GM12878 (cell line): ENCODE results near the gene NCS1. TPM values are rescaled to one million over a fixed set of nuclear protein-coding genes. Genes with fewer than 3 reads are reported as not detected.

ENCODE experiments used
- CEBPB ChIP-seq, 2 experiments: fragments of 150-350 bp in 1 of 2; IDR thresholded peaks; 2 replicates each; pipeline ENCODE4 v1.6.1; 2012 to 2014; ENCODE audit warnings: low read depth in 2 of 2, low read length in 2 of 2, borderline replicate concordance in 1 of 2, inconsistent platforms in 1 of 2
- CHD2 ChIP-seq: IDR thresholded peaks from 2 replicates; pipeline ENCODE4 v1.6.1; 2011; ENCODE audit warnings: low read depth, low read length, improper control_type of control experiment, borderline replicate concordance
- NBN ChIP-seq: fragments of 450-650 bp; IDR thresholded peaks from 2 replicates; pipeline ENCODE4 v1.6.1; 2016
- SMC3 ChIP-seq: IDR thresholded peaks from 2 replicates; pipeline ENCODE4 v1.6.1; 2011; ENCODE audit warnings: low read length, improper control_type of control experiment, borderline replicate concordance
- SREBF2 ChIP-seq: IDR thresholded peaks from 2 replicates; pipeline ENCODE4 v1.6.1; 2012; ENCODE audit warnings: mild to moderate bottlenecking, low read length
- ZNF207 ChIP-seq: fragments of 450-650 bp; IDR thresholded peaks from 2 replicates; pipeline ENCODE4 v1.6.1; 2014; ENCODE audit warnings: antibody characterized with exemption, mild to moderate bottlenecking, borderline replicate concordance
- polyA plus RNA-seq, 11 experiments: library from polyadenylated mRNA; depleted of rRNA in 4 of 11; unstranded in 6 of 11; stranded (reverse) in 5 of 11; fragments of >200 nt; fragmentation: Nextera tagmentation in 4 of 11; fragmentation: Illumina TruSeq in 1 of 11; extraction: Ambion mirVana in 4 of 11; extraction: Trizol in 1 of 11; gene quantifications; 1 replicate in 1 of 11; 2 replicates in 10 of 11; pipeline versions ENCODE4 v1.2.1 to v1.2.3, GENCODE V29; 2011 to 2016; ENCODE audit warnings: inconsistent platforms in 2 of 11, missing spikeins in 2 of 11, low read depth in 1 of 11
- total RNA-seq, 4 experiments: library from RNA; depleted of rRNA in 3 of 4; stranded (reverse); fragments of >200 nt in 3 of 4; fragmentation: Illumina TruSeq in 1 of 4; extraction: Trizol in 1 of 4; gene quantifications; 2 replicates each; pipeline versions ENCODE4 v1.2.1 to v1.2.3, GENCODE V29; 2013 to 2021
- TF ChIP-seq, protein P1 (sequence below): fragments of 450-650 bp; IDR thresholded peaks from 2 replicates; pipeline ENCODE4 v1.6.1; 2017; ENCODE audit warnings: mild to moderate bottlenecking, moderate library complexity
- TF ChIP-seq, protein P2 (sequence below): fragments of 450-650 bp; IDR thresholded peaks from 2 replicates; pipeline ENCODE4 v1.6.1; 2016; ENCODE audit warnings: mild to moderate bottlenecking

The NCS1 gene
- total and polyA plus RNA-seq, 10 of the 15 experiments (the other 5 are each of a cell fraction or from before 2014, with no cell fraction given) = 0.04 to 0.22 (median 0.06) TPM; not detected in 4

DNA sequence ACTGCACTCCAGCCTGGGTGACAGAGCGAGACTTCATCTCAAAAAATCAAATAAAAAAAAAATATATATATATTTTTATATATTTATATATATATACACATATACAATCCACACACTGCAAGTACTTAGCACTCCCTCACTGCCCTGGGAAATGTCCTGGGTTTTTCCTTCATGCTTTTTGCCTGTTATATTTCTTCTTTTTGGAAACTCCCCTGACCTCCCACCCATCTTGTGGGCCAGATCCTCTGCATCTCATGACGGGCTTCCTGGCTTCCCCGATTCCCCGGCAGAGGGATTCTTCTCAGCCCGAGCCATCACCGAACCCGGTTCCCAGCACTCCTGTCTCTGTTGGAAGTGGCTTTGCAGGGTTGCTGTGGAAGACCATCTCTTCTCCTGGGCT lies 39.5 kb upstream of the NCS1 start (continued):
- TF ChIP-seq, protein P1, sequence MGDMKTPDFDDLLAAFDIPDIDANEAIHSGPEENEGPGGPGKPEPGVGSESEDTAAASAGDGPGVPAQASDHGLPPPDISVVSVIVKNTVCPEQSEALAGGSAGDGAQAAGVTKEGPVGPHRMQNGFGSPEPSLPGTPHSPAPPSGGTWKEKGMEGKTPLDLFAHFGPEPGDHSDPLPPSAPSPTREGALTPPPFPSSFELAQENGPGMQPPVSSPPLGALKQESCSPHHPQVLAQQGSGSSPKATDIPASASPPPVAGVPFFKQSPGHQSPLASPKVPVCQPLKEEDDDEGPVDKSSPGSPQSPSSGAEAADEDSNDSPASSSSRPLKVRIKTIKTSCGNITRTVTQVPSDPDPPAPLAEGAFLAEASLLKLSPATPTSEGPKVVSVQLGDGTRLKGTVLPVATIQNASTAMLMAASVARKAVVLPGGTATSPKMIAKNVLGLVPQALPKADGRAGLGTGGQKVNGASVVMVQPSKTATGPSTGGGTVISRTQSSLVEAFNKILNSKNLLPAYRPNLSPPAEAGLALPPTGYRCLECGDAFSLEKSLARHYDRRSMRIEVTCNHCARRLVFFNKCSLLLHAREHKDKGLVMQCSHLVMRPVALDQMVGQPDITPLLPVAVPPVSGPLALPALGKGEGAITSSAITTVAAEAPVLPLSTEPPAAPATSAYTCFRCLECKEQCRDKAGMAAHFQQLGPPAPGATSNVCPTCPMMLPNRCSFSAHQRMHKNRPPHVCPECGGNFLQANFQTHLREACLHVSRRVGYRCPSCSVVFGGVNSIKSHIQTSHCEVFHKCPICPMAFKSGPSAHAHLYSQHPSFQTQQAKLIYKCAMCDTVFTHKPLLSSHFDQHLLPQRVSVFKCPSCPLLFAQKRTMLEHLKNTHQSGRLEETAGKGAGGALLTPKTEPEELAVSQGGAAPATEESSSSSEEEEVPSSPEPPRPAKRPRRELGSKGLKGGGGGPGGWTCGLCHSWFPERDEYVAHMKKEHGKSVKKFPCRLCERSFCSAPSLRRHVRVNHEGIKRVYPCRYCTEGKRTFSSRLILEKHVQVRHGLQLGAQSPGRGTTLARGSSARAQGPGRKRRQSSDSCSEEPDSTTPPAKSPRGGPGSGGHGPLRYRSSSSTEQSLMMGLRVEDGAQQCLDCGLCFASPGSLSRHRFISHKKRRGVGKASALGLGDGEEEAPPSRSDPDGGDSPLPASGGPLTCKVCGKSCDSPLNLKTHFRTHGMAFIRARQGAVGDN = no peak
- TF ChIP-seq CHD2 (no peak), ZNF207 (no peak), CEBPB (IDR thresholded peaks at IDR 0.05; ENCODE audit: borderline replicate concordance in 1 of 2, low read depth in 2 of 2, low read length in 2 of 2) (no peak), SREBF2 (no peak), SMC3 (no peak), NBN (no peak)
- TF ChIP-seq, protein P2, sequence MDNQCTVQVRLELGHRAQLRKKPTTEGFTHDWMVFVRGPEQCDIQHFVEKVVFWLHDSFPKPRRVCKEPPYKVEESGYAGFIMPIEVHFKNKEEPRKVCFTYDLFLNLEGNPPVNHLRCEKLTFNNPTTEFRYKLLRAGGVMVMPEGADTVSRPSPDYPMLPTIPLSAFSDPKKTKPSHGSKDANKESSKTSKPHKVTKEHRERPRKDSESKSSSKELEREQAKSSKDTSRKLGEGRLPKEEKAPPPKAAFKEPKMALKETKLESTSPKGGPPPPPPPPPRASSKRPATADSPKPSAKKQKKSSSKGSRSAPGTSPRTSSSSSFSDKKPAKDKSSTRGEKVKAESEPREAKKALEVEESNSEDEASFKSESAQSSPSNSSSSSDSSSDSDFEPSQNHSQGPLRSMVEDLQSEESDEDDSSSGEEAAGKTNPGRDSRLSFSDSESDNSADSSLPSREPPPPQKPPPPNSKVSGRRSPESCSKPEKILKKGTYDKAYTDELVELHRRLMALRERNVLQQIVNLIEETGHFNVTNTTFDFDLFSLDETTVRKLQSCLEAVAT = no peak
